ENCODE measurements around the gene DGKG.

- TF ChIP-seq POLR2A (IDR thresholded peaks at IDR 0.05; ENCODE audit: low read length) (no peak), CTCF (IDR thresholded peaks at IDR 0.05) (no peak), MAZ (IDR thresholded peaks at IDR 0.05; ENCODE audit: borderline replicate concordance, low read depth, low read length) (no peak)
Observed at GRCh38 chr3:186108106-186108940, 253.7 kb downstream of the DGKG start.

Data from A549 (cell line).